Heart right ventricle (tissue), 16 donors: ENCODE measurements around the gene RNF213. TPM values are rescaled to one million over a fixed set of nuclear protein-coding genes. Genes with fewer than 3 reads are reported as not detected.

Experiments
- ATAC-seq, 8 donors: fragments of 200-7000 bp; cut with Tn5 transposase; one replicate each; pipeline ENCODE4 v1.9.1; 2020; ENCODE audit warnings: mild to moderate bottlenecking in 8 of 8, moderate library complexity in 8 of 8, moderate number of reproducible peaks in 1 of 8
- DNase-seq, 2 donors: peaks; one replicate each; pipeline ENCODE4 v3.0.0-alpha.2; 2020
- H3K27ac ChIP-seq, 10 donors: fragments of 200-600 bp; sonication (generic) in 2 of 10; one replicate each; pipeline versions ENCODE4 v1.5.0 to v1.8.0; 2020 to 2022; ENCODE audit warnings: mild to moderate bottlenecking in 3 of 10
- H3K27me3 ChIP-seq, 7 donors: fragments of 200-600 bp; one replicate each; pipeline ENCODE4 v1.8.0; 2021 to 2022; ENCODE audit warnings: mild to moderate bottlenecking in 2 of 7
- H3K36me3 ChIP-seq, 9 donors: fragments of 200-600 bp; sonication (generic) in 1 of 9; one replicate each; pipeline versions ENCODE4 v1.5.0 to v1.8.0; 2020 to 2022; ENCODE audit warnings: mild to moderate bottlenecking in 2 of 9
- H3K4me1 ChIP-seq, 9 donors: fragments of 200-600 bp; sonication (generic) in 1 of 9; one replicate each; pipeline versions ENCODE4 v1.5.0 to v1.8.0; 2020 to 2022; ENCODE audit warnings: mild to moderate bottlenecking in 4 of 9
- H3K4me3 ChIP-seq, 10 donors: fragments of 200-600 bp; sonication (generic) in 2 of 10; one replicate each; pipeline versions ENCODE4 v1.5.0 to v1.8.0; 2020 to 2022; ENCODE audit warnings: mild to moderate bottlenecking in 7 of 10, moderate library complexity in 2 of 10
- H3K9me3 ChIP-seq, 11 donors: fragments of 200-600 bp in 10 of 11; sonication (generic) in 2 of 11; one replicate each; pipeline versions ENCODE4 v1.5.0 to v1.8.0; 2013 to 2022; ENCODE audit warnings: mild to moderate bottlenecking in 2 of 11, control low read depth in 1 of 11, moderate library complexity in 1 of 11
- WGBS, 2 donors: extraction: QIAGEN DNeasy Blood & Tissue Kit; methylation state at CpG; one replicate each; pipeline ENCODE4 v1.1.7; 2013; ENCODE audit warnings: inconsistent platforms in 1 of 2; 5-methylcytosine and 5-hydroxymethylcytosine counted together
- intact Hi-C, 10 donors: fragments of 100-400 bp; cut with DNase I; formaldehyde crosslinking; loops; one replicate each; pipeline versions ENCODE4 v1.11.1 to v1.14.2; 2022
- polyA plus RNA-seq, 2 donors: library from polyadenylated mRNA; stranded (reverse); fragments of 200-250 nt; gene quantifications; one replicate each; pipeline ENCODE4 v1.2.3, GENCODE V29; 2013
- total RNA-seq, 10 donors: library from RNA; stranded (reverse); fragmentation: NEBNext Ultra II Directional in 3 of 10; extraction: Animal tissue kit (Norgen Biotek cat#: 25700) in 3 of 10; gene quantifications; one replicate each; pipeline versions ENCODE4 v1.2.1 to v1.2.4, GENCODE V29; 2021 to 2023
- TF ChIP-seq, protein P1 (sequence below), 9 donors: fragments of 200-600 bp; sonication (generic) in 2 of 9; IDR thresholded peaks; one replicate each; pipeline versions ENCODE4 v1.5.0 to v1.8.0; 2021 to 2022; ENCODE audit warnings: antibody characterized with exemption in 9 of 9, mild to moderate bottlenecking in 5 of 9, moderate library complexity in 1 of 9
- donor health status: Arrhythmogenic right ventricular cardiomyopathy.
- donor health status: ischemic (EF 13 %, LVEDD 7.1; RV severe dilation, severe dysfunction).
- donor health status: healthy with polysubstance abuse.
- donor health status: DM: no; HTN: yes; CAD: no.
- donor health status: DM: no; HTN: no; CAD: no.
- donor health status: ischemic (EF 25% LVEDD 6.9; RV normal size, moderate dysfunction).
- donor health status: ischemic (EF 25% LVEDD 5.7; RV mildly dilated, moderate dysfunction).
- donor health status: healthy.
- donor health status: DM: yes; HTN: yes; CAD: no.
- donor health status: Ischemic cardiomyopathy.
- donor health status: ischemic (EF 35%, LVEDD 5.7; RV mildly dilated, moderate dysfunction).
- donor health status: nonischemic (EF 11% LVEDD 7.7; RV severe dilation, severe dysfunction).
- donor health status: DM: yes; HTN: yes; CAD: no.
- donor health status: PGD.
- donor health status: ischemic (EF 29% LVEDD 5.4; RV normal size, mild dysfunction).
- donor health status: nonischemic (EF 23%, LVEDD 6.1; RV moderate dilation, normal function).

The RNF213 gene
- total and polyA plus RNA-seq, 12 donors = 13.1 to 97.0 (median 31.7) TPM

DNA sequence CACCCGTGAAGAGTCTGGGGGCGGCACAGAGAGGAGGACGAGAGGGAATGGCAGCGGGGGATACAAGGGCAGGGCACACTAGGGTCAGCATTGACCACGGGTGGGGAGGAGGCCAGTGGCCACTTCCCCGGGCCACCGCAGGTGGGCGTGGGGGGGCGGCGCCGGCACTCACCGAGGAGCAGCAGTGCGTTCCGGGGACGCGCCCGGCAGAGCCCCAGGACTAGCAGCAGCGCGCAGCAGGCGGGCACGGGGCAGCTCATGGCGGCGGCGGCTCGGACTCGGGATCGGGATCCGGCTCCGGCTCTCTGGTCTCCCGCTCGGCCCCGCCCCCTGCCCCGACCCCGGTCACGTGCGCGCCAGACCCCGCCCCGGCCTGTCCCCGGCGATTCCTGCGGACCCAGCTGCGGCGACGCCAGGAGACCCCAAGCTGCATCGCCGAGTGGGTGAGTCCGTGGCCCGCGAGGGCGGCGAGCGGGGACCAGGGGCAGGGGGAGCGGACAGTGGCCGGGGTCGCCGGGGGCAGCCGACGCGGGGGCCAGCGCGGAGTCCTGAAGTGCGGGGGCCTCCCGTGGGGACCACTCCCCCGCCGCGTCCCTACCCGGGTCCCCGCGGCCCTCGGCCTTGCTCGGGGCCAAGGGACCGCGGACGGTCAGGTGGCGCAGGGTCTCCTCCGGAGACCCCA, 40.5 kb upstream of the RNF213 start, which contains the start of the genes SGSH and SLC26A11:
Gene SGSH (minus strand): TSS at position 280 of the 682 bp plus-strand sequence. CDS start 20 bp downstream, at position 260.
Gene SLC26A11 (plus strand): TSS at position 374 of the 682 bp plus-strand sequence. CDS start 1,134 bp downstream, outside the sequence.
- Histone ChIP-seq H3K27me3 (peaks cover 0 to 9% (median 0%) of the 10 kb centered on the region in 7 donors), H3K27ac (peak within 1 kb of the TSS in 9 of 10 donors; percentile 72 to 91 (median 81)), H3K9me3 (no peaks in the 10 kb centered on the region), H3K36me3 (peaks cover 0 to 41% (median 3%) of the 10 kb centered on the region in 9 donors), H3K4me3 (peak within 1 kb of the TSS; percentile 66 to 99 (median 92)), H3K4me1 (peaks cover 6 to 30% (median 19%) of the 10 kb centered on the region in 9 donors)
- ATAC-seq (peak; percentile 84 to 94 (median 92)), DNase-seq (peak; percentile 82 to 87)
- 1% methylated on average over 69 to 77 of the region's 77 CpGs for WGBS, 2 donors
- TF ChIP-seq, protein P1, sequence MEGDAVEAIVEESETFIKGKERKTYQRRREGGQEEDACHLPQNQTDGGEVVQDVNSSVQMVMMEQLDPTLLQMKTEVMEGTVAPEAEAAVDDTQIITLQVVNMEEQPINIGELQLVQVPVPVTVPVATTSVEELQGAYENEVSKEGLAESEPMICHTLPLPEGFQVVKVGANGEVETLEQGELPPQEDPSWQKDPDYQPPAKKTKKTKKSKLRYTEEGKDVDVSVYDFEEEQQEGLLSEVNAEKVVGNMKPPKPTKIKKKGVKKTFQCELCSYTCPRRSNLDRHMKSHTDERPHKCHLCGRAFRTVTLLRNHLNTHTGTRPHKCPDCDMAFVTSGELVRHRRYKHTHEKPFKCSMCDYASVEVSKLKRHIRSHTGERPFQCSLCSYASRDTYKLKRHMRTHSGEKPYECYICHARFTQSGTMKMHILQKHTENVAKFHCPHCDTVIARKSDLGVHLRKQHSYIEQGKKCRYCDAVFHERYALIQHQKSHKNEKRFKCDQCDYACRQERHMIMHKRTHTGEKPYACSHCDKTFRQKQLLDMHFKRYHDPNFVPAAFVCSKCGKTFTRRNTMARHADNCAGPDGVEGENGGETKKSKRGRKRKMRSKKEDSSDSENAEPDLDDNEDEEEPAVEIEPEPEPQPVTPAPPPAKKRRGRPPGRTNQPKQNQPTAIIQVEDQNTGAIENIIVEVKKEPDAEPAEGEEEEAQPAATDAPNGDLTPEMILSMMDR (IDR thresholded peaks at IDR 0.05) = peak in 4 of 9 donors; percentile 7 to 37 (median 19)
- intact Hi-C loops = loop anchor here in 3 of 10 donors (2.0 to 10.0 kb wide), 3 partner anchors 42 to 73 kb away; partner anchors contain the start of genes EIF4A3 (in 1 of the 3) and RNF213 (in 1 of the 3)

DNA sequence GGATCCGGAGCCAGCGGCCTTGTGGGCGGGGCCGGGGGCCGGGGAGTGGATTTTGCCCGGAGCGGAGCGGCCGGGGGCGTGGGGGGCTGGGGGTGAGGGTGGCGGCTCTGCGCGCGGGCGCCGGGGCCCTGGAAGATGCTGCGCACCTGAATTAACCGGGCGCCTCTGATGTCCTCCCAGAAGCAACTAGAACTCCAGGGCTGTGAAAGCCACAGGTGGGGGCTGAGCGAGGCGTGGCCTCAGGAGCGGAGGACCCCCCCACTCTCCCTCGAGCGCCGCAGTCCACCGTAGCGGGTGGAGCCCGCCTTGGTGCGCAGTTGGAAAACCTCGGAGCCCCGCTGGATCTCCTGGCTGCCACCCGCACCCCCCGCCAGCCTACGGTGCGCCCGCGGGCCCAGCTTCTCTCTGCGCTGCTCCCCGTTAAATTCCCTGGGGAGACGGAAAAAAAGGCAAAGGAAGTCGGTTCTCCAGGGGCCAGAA, 39.9 kb upstream of the RNF213 start:
- WGBS, 2 donors = 2 to 4% methylated on average over 28 to 39 of the region's 41 CpGs

DNA sequence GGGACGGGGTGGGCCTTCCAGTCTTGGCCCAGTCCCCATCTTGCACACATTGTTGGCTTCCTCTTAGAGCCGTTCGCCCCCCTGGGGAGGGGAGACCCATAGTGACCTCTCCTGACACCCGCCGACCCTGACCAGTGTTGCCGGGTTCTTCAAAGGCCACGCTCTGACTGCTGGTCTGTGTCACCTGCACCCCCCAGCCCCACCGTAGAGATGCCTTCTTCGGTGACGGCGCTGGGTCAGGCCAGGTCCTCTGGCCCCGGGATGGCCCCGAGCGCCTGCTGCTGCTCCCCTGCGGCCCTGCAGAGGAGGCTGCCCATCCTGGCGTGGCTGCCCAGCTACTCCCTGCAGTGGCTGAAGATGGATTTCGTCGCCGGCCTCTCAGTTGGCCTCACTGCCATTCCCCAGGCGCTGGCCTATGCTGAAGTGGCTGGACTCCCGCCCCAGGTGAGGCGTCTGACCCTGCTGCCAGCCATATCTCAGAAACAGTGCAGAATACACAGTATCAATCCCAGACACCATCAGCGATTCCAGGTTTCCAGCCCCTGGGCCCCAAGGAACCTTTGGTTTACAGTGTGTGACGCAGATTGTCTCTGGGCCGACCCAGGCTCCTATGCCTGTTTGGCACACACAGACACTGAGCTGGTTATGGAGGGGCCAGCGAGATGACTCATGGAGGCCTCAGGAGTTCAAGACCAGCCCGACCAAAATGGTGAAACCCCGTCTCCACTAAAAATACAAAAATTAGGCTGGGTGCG, 39.1 kb upstream of the RNF213 start:
- H3K27ac ChIP-seq = peak overlapping the region in 3 of 10 donors; percentile 84 to 91 (median 88)
- TF ChIP-seq, protein P1 (IDR thresholded peaks at IDR 0.05) = no peak
- peak overlapping the region in 9 of 10 donors; percentile 66 to 99 (median 94) for H3K4me3 ChIP-seq
- 74 to 77% methylated on average over 29 of the region's 29 CpGs for WGBS, 2 donors
- intact Hi-C loops = loop anchor here in 3 of 10 donors (2.0 to 10.0 kb wide), 3 partner anchors 41 to 75 kb away; partner anchors contain the start of genes EIF4A3 (in 1 of the 3) and RNF213 (in 1 of the 3)
- ATAC-seq = no peak
- no peaks in the 10 kb centered on the region for H3K9me3 ChIP-seq
- H3K4me1 ChIP-seq = peaks cover 6 to 30% (median 19%) of the 10 kb centered on the region in 9 donors
- no peak for DNase-seq
- peaks cover 0 to 9% (median 0%) of the 10 kb centered on the region in 7 donors for H3K27me3 ChIP-seq
- peaks cover 0 to 38% (median 0%) of the 10 kb centered on the region in 9 donors for H3K36me3 ChIP-seq

More for the DNA sequence above, 39.9 kb upstream of the RNF213 start:
- peaks cover 0 to 9% (median 0%) of the 10 kb centered on the region in 7 donors for H3K27me3 ChIP-seq
- H3K36me3 ChIP-seq = peaks cover 0 to 38% (median 0%) of the 10 kb centered on the region in 9 donors
- DNase-seq = no peak
- H3K4me1 ChIP-seq = peaks cover 6 to 30% (median 19%) of the 10 kb centered on the region in 9 donors
- peak; percentile 10 to 53 (median 34) for ATAC-seq
- H3K27ac ChIP-seq = peak overlapping the region in 9 of 10 donors; percentile 72 to 91 (median 81)
- intact Hi-C loops = loop anchor here in 3 of 10 donors (2.0 to 10.0 kb wide), 3 partner anchors 42 to 74 kb away; partner anchors contain the start of genes EIF4A3 (in 1 of the 3) and RNF213 (in 1 of the 3)
- peak overlapping the region; percentile 66 to 99 (median 92) for H3K4me3 ChIP-seq
- no peaks in the 10 kb centered on the region for H3K9me3 ChIP-seq
- TF ChIP-seq, protein P1 (IDR thresholded peaks at IDR 0.05) = no peak
